HCT116 (cell line): ENCODE data around the gene ATXN1. TPM values are rescaled to one million over a fixed set of nuclear protein-coding genes. Genes with fewer than 3 reads are reported as not detected.
A peak's percentile ranks its signal among the peaks of the same experiment; 100 is the strongest.

ENCODE experiments used
- ATAC-seq: fragments of 200-7000 bp; cut with Tn5 transposase; 2 replicates; pipeline ENCODE4 v1.9.1; 2020; ENCODE audit warnings: mild to moderate bottlenecking, moderate library complexity
- BruUV-seq: library from RNA; stranded (reverse); fragments of 400-500 nt; replicated peaks from 2 replicates; lab custom pipeline; 2021; lab: Mats Ljungman, UMichigan
- CTCF ChIA-PET: fragments of 300-600 bp; sonication (Branson Sonifier 250); formaldehyde crosslinking; loops from one replicate; lab custom pipeline; 2021; ENCODE audit warnings: antibody characterized with exemption; lab: Charles Lee
- POLR2A ChIA-PET: fragments of 300-600, 350-600 bp; sonication (Branson Sonifier 250); formaldehyde crosslinking; loops from one replicate; lab custom pipeline; 2021; ENCODE audit warnings: antibody characterized with exemption; lab: Charles Lee
- RAD21 ChIA-PET, 2 experiments: fragments of 300-600 bp; sonication (Branson Sonifier 250); formaldehyde crosslinking; loops; one replicate each; lab custom pipeline; 2023; ENCODE audit warnings: low total read pairs in 2 of 2; ENCODE audit not compliant: uncharacterized antibody in 2 of 2, unreplicated experiment in 2 of 2, low non-redundant PET in 1 of 2; lab: Charles Lee
- DNase-seq: peaks from one replicate; pipeline ENCODE4 v3.0.0-alpha.2; 2010; ENCODE audit warnings: low read depth, low spot score
- H2AFZ ChIP-seq: fragments of 200-600 bp; shearing (Covaris generic), sonication (generic); 2 replicates; pipeline ENCODE4 v1.6.1; 2017; ENCODE audit warnings: low read depth, mixed run types, mixed read lengths, antibody characterized with exemption, low read length; ENCODE audit not compliant: poor library complexity, severe bottlenecking
- H3K27ac ChIP-seq: 2 replicates; pipeline ENCODE4 v1.5.1; 2012; ENCODE audit warnings: low read depth, low read length
- H3K27me3 ChIP-seq: fragments of 200-600 bp; sonication (generic); 2 replicates; pipeline ENCODE4 v1.6.1; 2016; ENCODE audit warnings: mixed run types, low read length, mixed read lengths; ENCODE audit not compliant: insufficient read depth
- H3K36me3 ChIP-seq, 2 experiments: fragments of 200-500 bp in 1 of 2; fragments of 200-600 bp in 1 of 2; sonication (Bioruptor generic) in 1 of 2; sonication (generic) in 1 of 2; 2 replicates each; pipeline versions ENCODE4 v1.5.1 to v1.6.1; 2014 to 2016; ENCODE audit warnings: low read length in 2 of 2, inconsistent platforms in 1 of 2, mixed read lengths in 1 of 2, mixed run types in 1 of 2; ENCODE audit not compliant: insufficient read depth in 2 of 2, control insufficient read depth in 1 of 2
- H3K4me1 ChIP-seq, 2 experiments: fragments of 200-600 bp in 1 of 2; sonication (generic) in 1 of 2; 2 replicates each; pipeline versions ENCODE4 v1.5.1 to v1.6.1; 2012 to 2017; ENCODE audit warnings: low read length in 2 of 2, inconsistent platforms in 1 of 2, mild to moderate bottlenecking in 1 of 2, mixed read lengths in 1 of 2, mixed run types in 1 of 2, moderate library complexity in 1 of 2; ENCODE audit not compliant: insufficient read depth in 2 of 2, control insufficient read depth in 1 of 2
- H3K4me2 ChIP-seq: fragments of 200-600 bp; sonication (generic); 2 replicates; pipeline ENCODE4 v1.6.1; 2017; ENCODE audit warnings: mixed run types, low read length, mixed read lengths
- H3K4me3 ChIP-seq, 2 experiments: fragments of 200-600 bp in 1 of 2; sonication (generic) in 1 of 2; replicated peaks in 1 of 2; 2 replicates each; pipeline ENCODE4 v1.5.1; 2011 to 2016; ENCODE audit warnings: low read length in 2 of 2, control low read depth in 1 of 2, low read depth in 1 of 2, mild to moderate bottlenecking in 1 of 2, mixed read lengths in 1 of 2, mixed run types in 1 of 2
- H3K79me2 ChIP-seq: fragments of 200-600 bp; sonication (generic); 2 replicates; pipeline ENCODE4 v1.6.1; 2017; ENCODE audit warnings: mild to moderate bottlenecking, mixed run types, low read length, moderate library complexity, mixed read lengths; ENCODE audit not compliant: insufficient read depth
- H3K9ac ChIP-seq: fragments of 200-600 bp; sonication (generic); 2 replicates; pipeline ENCODE4 v1.6.1; 2016; ENCODE audit warnings: low read length, mixed read lengths
- H3K9me2 ChIP-seq: fragments of 200-600 bp; sonication (generic), shearing (Covaris generic); 2 replicates; pipeline ENCODE4 v1.6.1; 2017; ENCODE audit warnings: mixed run types, mild to moderate bottlenecking, moderate library complexity; ENCODE audit not compliant: insufficient read depth
- H3K9me3 ChIP-seq, 2 experiments: fragments of 200-500 bp in 1 of 2; fragments of 200-600 bp in 1 of 2; sonication (Bioruptor generic) in 1 of 2; sonication (generic) in 1 of 2; 2 replicates each; pipeline ENCODE4 v1.6.1; 2014 to 2017; ENCODE audit warnings: low read length in 2 of 2, mixed read lengths in 2 of 2, inconsistent platforms in 1 of 2, low read depth in 1 of 2, mild to moderate bottlenecking in 1 of 2, mixed run types in 1 of 2, moderate library complexity in 1 of 2; ENCODE audit not compliant: control insufficient read depth in 1 of 2, insufficient read depth in 1 of 2
- H4K20me1 ChIP-seq: fragments of 200-600 bp; sonication (generic), shearing (Covaris generic); 2 replicates; pipeline ENCODE4 v1.6.1; 2017; ENCODE audit warnings: mixed run types, mild to moderate bottlenecking, moderate library complexity; ENCODE audit not compliant: insufficient read depth
- CEBPB ChIP-seq: IDR thresholded peaks from 2 replicates; pipeline ENCODE4 v1.6.1; 2012; ENCODE audit warnings: low read depth
- EGR1 ChIP-seq: IDR thresholded peaks from 2 replicates; pipeline ENCODE4 v1.6.1; 2012; ENCODE audit warnings: low read depth
- ELF1 ChIP-seq: IDR thresholded peaks from 2 replicates; pipeline ENCODE4 v1.6.1; 2012; ENCODE audit warnings: low read depth, borderline replicate concordance
- EZH2phosphoT487 ChIP-seq: fragments of 200-600 bp; IDR thresholded peaks from 2 replicates; pipeline ENCODE4 v1.6.1; 2018; ENCODE audit warnings: antibody characterized with exemption, borderline replicate concordance
- FOSL1 ChIP-seq: IDR thresholded peaks from 2 replicates; pipeline ENCODE4 v1.6.1; 2012; ENCODE audit warnings: low read depth
- JUND ChIP-seq: IDR thresholded peaks from 2 replicates; pipeline ENCODE4 v1.6.1; 2012
- POLR2A ChIP-seq: IDR thresholded peaks from 2 replicates; pipeline ENCODE4 v1.7.0; 2011; ENCODE audit warnings: borderline replicate concordance; ENCODE audit not compliant: insufficient read depth, insufficient read length; ENCODE audit errors: extremely low read depth
- POLR2AphosphoS5 ChIP-seq: IDR thresholded peaks from 2 replicates; pipeline ENCODE4 v1.6.1; 2011; ENCODE audit warnings: mild to moderate bottlenecking, low read depth, low read length, moderate library complexity
- REST ChIP-seq: IDR thresholded peaks from 2 replicates; pipeline ENCODE4 v1.6.1; 2012; ENCODE audit warnings: low read depth
- TCF7L2 ChIP-seq: IDR thresholded peaks from 2 replicates; pipeline ENCODE4 v1.7.0; 2011; ENCODE audit warnings: borderline replicate concordance, inconsistent platforms; ENCODE audit not compliant: insufficient read depth, insufficient read length; ENCODE audit errors: extremely low read depth
- YY1 ChIP-seq: IDR thresholded peaks from 2 replicates; pipeline ENCODE4 v1.6.1; 2011; ENCODE audit warnings: low read length, low read depth, moderate library complexity, mild to moderate bottlenecking; ENCODE audit not compliant: insufficient replicate concordance; ENCODE audit errors: extremely low read depth
- ZBTB33 ChIP-seq: IDR thresholded peaks from 2 replicates; pipeline ENCODE4 v1.6.1; 2011; ENCODE audit warnings: mild to moderate bottlenecking, low read length, moderate library complexity; ENCODE audit not compliant: insufficient replicate concordance; ENCODE audit errors: extremely low read depth
- intact Hi-C: fragments of 100-400 bp; cut with micrococcal nuclease; formaldehyde crosslinking; loops from 2 replicates; pipeline ENCODE4 v1.10.0; 2022
- total RNA-seq: library from RNA; stranded (reverse); gene quantifications from one replicate; pipeline ENCODE4 v1.2.1, GENCODE V29; 2021; ENCODE audit not compliant: unreplicated experiment

Gene ATXN1
- total RNA-seq, 1 experiment from 2014 or later, result 21.0 TPM

GRCh38 chr6:16326531-16326930 lies 434.7 kb downstream of the ATXN1 start:
- Histone ChIP-seq H3K27ac (no peak overlapping the region), H3K4me3 (no peak overlapping the region), H3K9me2 (no peaks in the 10 kb centered on the region)
- no peak for DNase-seq
- TF ChIP-seq YY1 (no peak), REST (no peak), POLR2A (no peak), EGR1 (no peak)
- TF ChIP-seq, all 23 proteins: peak for 0
- ChIA-PET CTCF (no interaction called here), POLR2A (no interaction called here), RAD21 (no interaction called here)
- H3K79me2 ChIP-seq, result no peaks in the 10 kb centered on the region
- H3K27me3 ChIP-seq, result no peaks in the 10 kb centered on the region
- no TSS peak for BruUV-seq
- no peaks in the 10 kb centered on the region for H3K9me3 ChIP-seq
- H3K4me1 ChIP-seq, result peaks cover 20 to 36% of the 10 kb centered on the region in 2 experiments
- intact Hi-C loops, result no loop called here
- H3K4me2 ChIP-seq, result no peak overlapping the region
- H2AFZ ChIP-seq, result no peak overlapping the region
- H3K9ac ChIP-seq, result no peak overlapping the region
- no peak for ATAC-seq
- no peaks in the 10 kb centered on the region for H4K20me1 ChIP-seq
- H3K36me3 ChIP-seq, result no peaks in the 10 kb centered on the region

DNA sequence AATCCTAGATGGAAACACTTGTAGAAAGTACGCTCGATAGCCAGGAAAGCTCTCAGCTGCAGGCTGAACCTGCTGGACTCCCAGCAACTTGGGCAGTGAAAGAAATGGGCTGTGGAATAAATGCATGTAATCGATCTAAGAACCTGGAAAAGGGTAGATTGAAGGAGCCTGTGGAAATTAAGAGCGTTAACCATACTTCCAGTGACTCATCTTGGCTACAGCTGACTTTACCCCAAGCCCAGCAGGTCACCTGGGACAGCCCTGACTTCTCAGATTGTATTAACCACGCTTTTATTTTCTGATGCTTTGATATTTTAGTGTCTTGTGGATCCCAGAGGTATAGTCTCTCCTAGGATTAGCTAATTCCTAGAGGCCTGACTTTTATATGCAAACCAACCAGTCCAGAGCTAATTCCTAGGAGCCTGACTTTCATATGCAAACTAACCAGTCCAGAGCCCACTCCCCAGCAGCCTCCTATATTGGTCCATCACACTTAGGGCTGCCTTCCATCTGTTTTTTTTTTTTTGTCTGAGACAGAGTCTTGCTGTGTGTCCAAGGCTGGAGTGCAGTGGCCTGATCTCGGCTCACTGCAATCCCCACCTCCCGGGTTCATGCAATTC lies 436.5 kb downstream of the ATXN1 start:
- ChIA-PET CTCF (interaction anchor here (1.4 kb wide), 1 partner anchor 7 kb away, joined by 4 read pairs; no protein-coding TSS in a partner anchor), POLR2A (no interaction called here), RAD21 (no interaction called here)
- Histone ChIP-seq H3K4me1 (peaks cover 34 to 47% of the 10 kb centered on the region in 2 experiments), H2AFZ (no peak overlapping the region), H3K9me3 (no peaks in the 10 kb centered on the region), H3K9me2 (no peaks in the 10 kb centered on the region), H3K27me3 (no peaks in the 10 kb centered on the region), H3K9ac (no peak overlapping the region), H4K20me1 (no peaks in the 10 kb centered on the region), H3K27ac (no peak overlapping the region), H3K79me2 (no peaks in the 10 kb centered on the region), H3K4me3 (no peak overlapping the region), H3K36me3 (no peaks in the 10 kb centered on the region), H3K4me2 (peak overlapping the region; percentile 47)
- intact Hi-C loops, result no loop called here
- DNase-seq (no peak), ATAC-seq (no peak)
- no TSS peak for BruUV-seq
- TF ChIP-seq TCF7L2 (no peak), YY1 (no peak), POLR2AphosphoS5 (no peak), FOSL1 (0 out of 2 replicates have a peak, but pooled peaks have one; percentile 23), ELF1 (no peak), ZBTB33 (no peak), JUND (peak; percentile 15; the same call in 1 of the 2 replicates), EZH2phosphoT487 (no peak), CEBPB (no peak)
